H1 (cell line): Measurements from ENCODE around the gene ZNF576. TPM values are rescaled to one million over a fixed set of nuclear protein-coding genes. Genes with fewer than 3 reads are reported as not detected.

Source experiments
- CTCF ChIA-PET: fragments of 300-600 bp; sonication (Branson Sonifier 250); formaldehyde crosslinking; loops from one replicate; lab custom pipeline; 2021; ENCODE audit not compliant: partially characterized antibody; lab: Charles Lee
- POLR2A ChIA-PET: fragments of 300-600 bp; sonication (Branson Sonifier 250); formaldehyde crosslinking; loops from one replicate; lab custom pipeline; 2021; ENCODE audit warnings: inconsistent platforms; ENCODE audit not compliant: partially characterized antibody; lab: Charles Lee
- DNase-seq, 2 experiments: peaks; one replicate each; pipeline versions ENCODE4 v3.0.0 to v3.0.0-alpha.2; 2010 to 2022; ENCODE audit warnings: low spot score in 2 of 2, low read depth in 1 of 2, mixed read lengths in 1 of 2
- FAIRE-seq: peaks from 2 replicates; lab custom pipeline; 2011; peaks lifted over from hg19 to GRCh38; lab: Jason Lieb, UNC
- H2AFZ ChIP-seq: 2 replicates; pipeline ENCODE4 v1.8.1; 2012; ENCODE audit warnings: low read length, inconsistent platforms
- H2AK5ac ChIP-seq: 2 replicates; pipeline ENCODE4 v1.6.1; 2013; ENCODE audit warnings: low read depth, low read length
- H2BK120ac ChIP-seq: replicated peaks from 2 replicates; pipeline ENCODE3; 2013; ENCODE audit warnings: low read depth, low read length, inconsistent platforms
- H2BK12ac ChIP-seq: 2 replicates; pipeline ENCODE4 v1.6.1; 2013; ENCODE audit warnings: low read depth, low read length
- H2BK15ac ChIP-seq: 2 replicates; pipeline ENCODE4 v1.6.1; 2013; ENCODE audit warnings: low read length
- H2BK20ac ChIP-seq: 2 replicates; pipeline ENCODE4 v1.6.1; 2013; ENCODE audit warnings: low read length
- H2BK5ac ChIP-seq: 2 replicates; pipeline ENCODE4 v1.6.1; 2013; ENCODE audit warnings: low read depth, low read length
- H3K14ac ChIP-seq: 2 replicates; pipeline ENCODE4 v1.6.1; 2013; ENCODE audit warnings: inconsistent platforms; ENCODE audit not compliant: insufficient read length
- H3K18ac ChIP-seq: 2 replicates; pipeline ENCODE4 v1.6.1; 2013; ENCODE audit warnings: low read length; ENCODE audit errors: extremely low read depth
- H3K23ac ChIP-seq: 2 replicates; pipeline ENCODE4 v1.6.1; 2013; ENCODE audit warnings: inconsistent platforms; ENCODE audit not compliant: insufficient read length
- H3K23me2 ChIP-seq: 2 replicates; pipeline ENCODE4 v1.6.1; 2013; ENCODE audit warnings: low read depth, low read length
- H3K27ac ChIP-seq: 2 replicates; pipeline ENCODE4 v1.6.1; 2011; ENCODE audit warnings: low read depth, low read length, inconsistent platforms
- H3K27me3 ChIP-seq, 4 experiments: replicated peaks in 1 of 4; 1 replicate in 1 of 4; 2 replicates in 3 of 4; pipeline versions ENCODE4 v1.6.1 to v1.8.1; 2011 to 2013; ENCODE audit warnings: low read length in 3 of 4, mild to moderate bottlenecking in 3 of 4, inconsistent platforms in 2 of 4, mixed read lengths in 2 of 4, moderate library complexity in 1 of 4; ENCODE audit not compliant: control insufficient read depth in 3 of 4, insufficient read depth in 3 of 4; ENCODE audit errors: extremely low read depth in 1 of 4
- H3K36me3 ChIP-seq, 4 experiments: 2 replicates each; pipeline versions ENCODE4 v1.6.1 to v1.8.1; 2011 to 2013; ENCODE audit warnings: mild to moderate bottlenecking in 4 of 4, low read length in 3 of 4, moderate library complexity in 2 of 4, control low read depth in 1 of 4, inconsistent platforms in 1 of 4; ENCODE audit not compliant: insufficient read depth in 4 of 4, control insufficient read depth in 2 of 4
- H3K4ac ChIP-seq: replicated peaks from 2 replicates; pipeline ENCODE3; 2013; ENCODE audit warnings: low read length, low read depth, mixed read lengths, inconsistent platforms; ENCODE audit not compliant: insufficient read length
- H3K4me1 ChIP-seq, 4 experiments: replicated peaks in 1 of 4; 1 replicate in 1 of 4; 2 replicates in 3 of 4; pipeline versions ENCODE4 v1.6.1 to v1.8.1; 2011 to 2013; ENCODE audit warnings: low read length in 3 of 4, inconsistent platforms in 2 of 4, mixed read lengths in 1 of 4; ENCODE audit not compliant: insufficient read depth in 4 of 4, control insufficient read depth in 3 of 4
- H3K4me2 ChIP-seq, 2 experiments: 2 replicates each; pipeline versions ENCODE4 v1.6.1 to v1.8.1; 2011 to 2013; ENCODE audit warnings: low read depth in 2 of 2, low read length in 2 of 2, control low read depth in 1 of 2, inconsistent platforms in 1 of 2, mild to moderate bottlenecking in 1 of 2; ENCODE audit not compliant: insufficient read depth in 1 of 2
- H3K4me3 ChIP-seq, 4 experiments: fragments of 200-600, 300-600 bp in 1 of 4; sonication (generic), shearing (Covaris generic), sonication (Bioruptor Twin) in 1 of 4; 2 replicates each; pipeline versions ENCODE4 v1.5.1 to v1.8.1; 2011 to 2016; ENCODE audit warnings: low read length in 4 of 4, low read depth in 3 of 4, control low read depth in 2 of 4, inconsistent platforms in 2 of 4, mild to moderate bottlenecking in 2 of 4, mixed read lengths in 1 of 4, moderate library complexity in 1 of 4; ENCODE audit not compliant: insufficient read depth in 2 of 4; ENCODE audit errors: extremely low read depth in 1 of 4
- H3K56ac ChIP-seq: replicated peaks from 2 replicates; pipeline ENCODE3; 2013; ENCODE audit warnings: low read depth, mild to moderate bottlenecking, mixed read lengths, low read length, inconsistent platforms; ENCODE audit not compliant: insufficient read length
- H3K79me1 ChIP-seq: 2 replicates; pipeline ENCODE4 v1.6.1; 2013; ENCODE audit warnings: low read depth, low read length, control low read depth
- H3K79me2 ChIP-seq, 2 experiments: 2 replicates each; pipeline versions ENCODE4 v1.6.1 to v1.8.1; 2012 to 2013; ENCODE audit warnings: low read length in 2 of 2, mild to moderate bottlenecking in 2 of 2, inconsistent platforms in 1 of 2; ENCODE audit not compliant: insufficient read depth in 2 of 2, control insufficient read depth in 1 of 2
- H3K9ac ChIP-seq, 4 experiments: replicated peaks in 1 of 4; 1 replicate in 1 of 4; 2 replicates in 3 of 4; pipeline versions ENCODE4 v1.6.1 to v1.8.1; 2011 to 2013; ENCODE audit warnings: low read depth in 3 of 4, low read length in 3 of 4, control low read depth in 2 of 4, mild to moderate bottlenecking in 2 of 4, moderate library complexity in 2 of 4, inconsistent platforms in 1 of 4; ENCODE audit errors: extremely low read depth in 1 of 4
- H3K9me3 ChIP-seq, 2 experiments: 2 replicates each; pipeline versions ENCODE4 v1.6.1 to v1.8.1; 2012 to 2013; ENCODE audit warnings: mild to moderate bottlenecking in 2 of 2, moderate library complexity in 2 of 2, control low read depth in 1 of 2, inconsistent platforms in 1 of 2, low read depth in 1 of 2, low read length in 1 of 2, mixed read lengths in 1 of 2; ENCODE audit not compliant: insufficient read depth in 2 of 2
- H4K20me1 ChIP-seq, 2 experiments: replicated peaks in 1 of 2; 2 replicates each; pipeline versions ENCODE3 to v1.8.1; 2011 to 2013; ENCODE audit warnings: inconsistent platforms in 2 of 2, low read length in 2 of 2, mild to moderate bottlenecking in 1 of 2; ENCODE audit not compliant: insufficient read depth in 2 of 2, control insufficient read depth in 1 of 2
- H4K5ac ChIP-seq: 2 replicates; pipeline ENCODE4 v1.6.1; 2013; ENCODE audit warnings: low read length, low read depth, mixed read lengths, inconsistent platforms; ENCODE audit not compliant: insufficient read length
- H4K8ac ChIP-seq: 2 replicates; pipeline ENCODE4 v1.8.0; 2013; ENCODE audit warnings: mild to moderate bottlenecking, moderate library complexity, low read length, inconsistent platforms; ENCODE audit not compliant: insufficient read depth; ENCODE audit errors: extremely low read depth
- H4K91ac ChIP-seq: replicated peaks from 2 replicates; pipeline ENCODE3; 2013; ENCODE audit warnings: low read length, mixed read lengths, inconsistent platforms; ENCODE audit not compliant: insufficient read length
- CBX8 ChIP-seq: fragments of 300-800, 300-1000 bp; sonication (generic); IDR thresholded peaks from 2 replicates; pipeline ENCODE4 v1.7.1; 2016; ENCODE audit warnings: low read depth, low read length, borderline replicate concordance
- HDAC6 ChIP-seq: IDR thresholded peaks from one replicate; pipeline ENCODE4 v1.7.1; 2012; ENCODE audit warnings: low read depth, mild to moderate bottlenecking, inconsistent platforms, low read length, moderate library complexity
- RAD21 ChIP-seq, 2 experiments: IDR thresholded peaks in 1 of 2; conservative IDR thresholded peaks in 1 of 2; 2 replicates each; pipeline ENCODE4 v1.6.1; 2011; ENCODE audit warnings: low read depth in 2 of 2, low read length in 2 of 2, improper control_type of control experiment in 1 of 2, inconsistent platforms in 1 of 2, mild to moderate bottlenecking in 1 of 2, moderate library complexity in 1 of 2
- WGBS, 2 experiments: shearing (Covaris generic) in 1 of 2; methylation state at CpG; one replicate each; pipeline versions ENCODE4 v1.1.6 to v1.1.7; 2013 to 2015; ENCODE audit warnings: low lambda C conversion rate in 2 of 2, mixed read lengths in 2 of 2, inconsistent platforms in 1 of 2, low coverage in 1 of 2, missing lambda C conversion rate in 1 of 2; ENCODE audit not compliant: insufficient replicate concordance in 2 of 2, insufficient coverage in 1 of 2, insufficient read length in 1 of 2; ENCODE audit errors: extremely low coverage in 1 of 2, missing lambda C conversion rate in 1 of 2; 5-methylcytosine and 5-hydroxymethylcytosine counted together
- polyA plus RNA-seq, 7 experiments: library from polyadenylated mRNA; depleted of rRNA in 3 of 7; stranded (reverse) in 5 of 7; unstranded in 2 of 7; fragments of >200 nt in 5 of 7; fragments of 200-250 nt in 2 of 7; gene quantifications; 1 replicate in 5 of 7; 2 replicates in 1 of 7; 4 replicates in 1 of 7; pipeline versions ENCODE4 v1.2.1 to v1.2.3, GENCODE V29; 2011 to 2013; ENCODE audit warnings: missing spikeins in 2 of 7, mixed read lengths in 2 of 7
- total RNA-seq: library from RNA; stranded (reverse); fragmentation: NEBNext Ultra II Directional; extraction: Animal tissue kit (Norgen Biotek cat#: 25700); gene quantifications from 2 replicates; pipeline ENCODE4 v1.2.1, GENCODE V29; 2021

The ZNF576 gene
- total and polyA plus RNA-seq, 2 of the 8 experiments (the other 6 are each of a cell fraction or from before 2014, with no cell fraction given) = 13.6 to 32.4 TPM

GRCh38 chr19:43589277-43589676, 7.1 kb upstream of the ZNF576 start:
- no peak overlapping the region for H3K27ac ChIP-seq
- no peaks in the 10 kb centered on the region for H3K9me3 ChIP-seq
- no peak overlapping the region for H3K4me3 ChIP-seq
- ChIA-PET CTCF (interaction anchor here (0.6 to 2.8 kb wide), 6 partner anchors 12 to 1013 kb away, joined by 3 to 16 read pairs (median 5); no protein-coding TSS in a partner anchor), POLR2A (interaction anchor here (2.0 to 3.1 kb wide), 2 partner anchors 9 to 12 kb away, joined by 6 to 14 read pairs; no protein-coding TSS in a partner anchor)
- H3K4me2 ChIP-seq = no peak overlapping the region
- H3K23ac ChIP-seq = no peak overlapping the region
- H2BK12ac ChIP-seq = no peak overlapping the region
- no peaks in the 10 kb centered on the region for H3K27me3 ChIP-seq
- H3K4ac ChIP-seq = no peak overlapping the region
- H2AFZ ChIP-seq = no peak overlapping the region
- no peak overlapping the region for H3K18ac ChIP-seq
- H3K56ac ChIP-seq = no peak overlapping the region
- no peak overlapping the region for H4K91ac ChIP-seq
- H3K79me2 ChIP-seq = no peaks in the 10 kb centered on the region
- peaks cover 3 to 21% (median 10%) of the 10 kb centered on the region in 4 experiments; a peak in 5 of 8 replicates for H3K36me3 ChIP-seq
- H2BK5ac ChIP-seq = no peak overlapping the region
- no peak overlapping the region for H2AK5ac ChIP-seq
- H3K4me1 ChIP-seq = no peaks in the 10 kb centered on the region
- no peaks in the 10 kb centered on the region for H3K23me2 ChIP-seq
- H4K20me1 ChIP-seq = peaks cover 7% of the 10 kb centered on the region in 2 experiments
- no peak overlapping the region for H2BK15ac ChIP-seq
- H3K9ac ChIP-seq = no peak overlapping the region
- H3K79me1 ChIP-seq = no peaks in the 10 kb centered on the region; the same call in none of the 2 replicates
- DNase-seq (no peak), FAIRE-seq (no peak)
- H4K8ac ChIP-seq = no peak overlapping the region
- no peak overlapping the region for H2BK20ac ChIP-seq
- H4K5ac ChIP-seq = no peak overlapping the region
- 87% methylated on average over 5 of the region's 5 CpGs; no CpG with 5 or more reads in 1 of the 2 experiments for WGBS, 2 experiments
- H2BK120ac ChIP-seq = no peak overlapping the region
- no peak overlapping the region for H3K14ac ChIP-seq
- TF ChIP-seq CBX8 (no peak), HDAC6 (no peak), RAD21 (IDR thresholded peaks at IDR 0.05 in 1 of 2, conservative IDR thresholded peaks at IDR 0.05 in 1 of 2; ENCODE audit: low read depth in 2 of 2, low read length in 2 of 2) (no peak)
